ENCODE results near the gene RNF214.

GRCh38 chr11:117187007-117187406, 45.5 kb upstream of the RNF214 start:
- no peak for TF ChIP-seq POLR2A (IDR thresholded peaks at IDR 0.05)
- no peak for TF ChIP-seq CTCF (IDR thresholded peaks at IDR 0.05)
- TF ChIP-seq POLR2AphosphoS5 (IDR thresholded peaks at IDR 0.05) = no peak
- no peak for TF ChIP-seq EP300 (IDR thresholded peaks at IDR 0.05)
